ENCODE measurements around the gene GJA3. TPM values are rescaled to one million over a fixed set of nuclear protein-coding genes. Genes with fewer than 3 reads are reported as not detected.

GJA3 gene
- total and polyA plus RNA-seq, 2 donors (not counting 1 experiment from before 2014, with no cell fraction given), result 0.28 to 0.59 TPM

DNA sequence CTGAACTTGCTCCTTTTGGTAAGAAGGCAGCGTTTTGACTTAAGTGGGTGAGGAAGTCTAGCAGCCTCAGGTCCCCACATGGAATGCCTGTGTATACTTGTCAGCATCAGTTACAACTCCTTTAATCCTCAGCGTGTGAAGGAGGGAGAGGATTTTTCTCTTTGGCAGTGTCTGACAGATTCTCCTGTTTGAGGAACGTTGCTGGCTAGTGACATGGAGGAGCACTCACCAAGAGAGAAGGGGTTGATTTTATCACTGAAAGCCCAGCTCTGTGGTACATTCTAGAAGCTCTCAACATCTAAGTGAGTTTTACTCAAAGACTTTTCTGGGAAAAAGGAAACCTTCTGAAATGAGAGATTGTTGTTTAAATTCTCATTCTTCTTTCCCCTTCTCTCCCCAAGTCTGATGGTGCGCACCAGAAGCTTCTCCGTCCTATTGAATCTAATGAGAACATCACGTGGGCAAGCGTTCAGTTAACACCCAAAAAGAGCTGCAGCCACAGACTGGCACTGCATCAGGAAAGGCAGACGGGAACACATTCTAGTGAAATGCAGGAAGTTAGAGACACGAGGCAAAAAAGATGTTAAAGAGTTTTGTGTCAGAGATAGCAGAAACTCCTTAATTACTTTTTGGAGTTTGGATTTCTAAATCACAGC, 58.2 kb downstream of the GJA3 start:
- TF ChIP-seq, protein P1, sequence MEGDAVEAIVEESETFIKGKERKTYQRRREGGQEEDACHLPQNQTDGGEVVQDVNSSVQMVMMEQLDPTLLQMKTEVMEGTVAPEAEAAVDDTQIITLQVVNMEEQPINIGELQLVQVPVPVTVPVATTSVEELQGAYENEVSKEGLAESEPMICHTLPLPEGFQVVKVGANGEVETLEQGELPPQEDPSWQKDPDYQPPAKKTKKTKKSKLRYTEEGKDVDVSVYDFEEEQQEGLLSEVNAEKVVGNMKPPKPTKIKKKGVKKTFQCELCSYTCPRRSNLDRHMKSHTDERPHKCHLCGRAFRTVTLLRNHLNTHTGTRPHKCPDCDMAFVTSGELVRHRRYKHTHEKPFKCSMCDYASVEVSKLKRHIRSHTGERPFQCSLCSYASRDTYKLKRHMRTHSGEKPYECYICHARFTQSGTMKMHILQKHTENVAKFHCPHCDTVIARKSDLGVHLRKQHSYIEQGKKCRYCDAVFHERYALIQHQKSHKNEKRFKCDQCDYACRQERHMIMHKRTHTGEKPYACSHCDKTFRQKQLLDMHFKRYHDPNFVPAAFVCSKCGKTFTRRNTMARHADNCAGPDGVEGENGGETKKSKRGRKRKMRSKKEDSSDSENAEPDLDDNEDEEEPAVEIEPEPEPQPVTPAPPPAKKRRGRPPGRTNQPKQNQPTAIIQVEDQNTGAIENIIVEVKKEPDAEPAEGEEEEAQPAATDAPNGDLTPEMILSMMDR (IDR thresholded peaks at IDR 0.05), result no peak
- no peak for TF ChIP-seq EZH2 (IDR thresholded peaks at IDR 0.05; ENCODE audit: borderline replicate concordance, insufficient read depth, low read depth, low read length, poor library complexity, severe bottlenecking)
- DNase-seq (no peak), ATAC-seq (ENCODE audit: low read depth) (no peak)
- Histone ChIP-seq H3K79me2 (ENCODE audit: control insufficient read depth, insufficient read depth, low read length) (no peaks in the 10 kb centered on the region), H3K4me1 (ENCODE audit: control insufficient read depth in 2 of 2, insufficient read depth in 2 of 2, low read length in 2 of 2) (no peaks in the 10 kb centered on the region), H3K36me3 (replicated peaks in 1 of 2; ENCODE audit: control extremely low read depth in 1 of 2, control insufficient read depth in 1 of 2, extremely low read depth in 1 of 2, insufficient read depth in 2 of 2, low read length in 1 of 2) (no peaks in the 10 kb centered on the region), H3K9ac (ENCODE audit: low read length) (no peak overlapping the region), H3K27me3 (replicated peaks in 1 of 4; ENCODE audit: control extremely low read depth in 1 of 4, control insufficient read depth in 3 of 4, insufficient read depth in 4 of 4, low read length in 3 of 4) (peaks cover 0 to 18% (median 7%) of the 10 kb centered on the region in 4 experiments), H2AFZ (ENCODE audit: insufficient read depth, low read depth, low read length, poor library complexity, severe bottlenecking) (no peak overlapping the region), H3K4me2 (replicated peaks; ENCODE audit: low read depth, low read length, poor library complexity, severe bottlenecking) (no peak overlapping the region), H3K9me3 (ENCODE audit: control extremely low read depth in 1 of 3, control insufficient read depth in 2 of 3, insufficient read depth in 1 of 3, low read length in 2 of 3) (no peaks in the 10 kb centered on the region), H3K27ac (ENCODE audit: low read length in 2 of 2) (no peak overlapping the region), H3K4me3 (ENCODE audit: control extremely low read depth in 1 of 5, extremely low read depth in 1 of 5, insufficient read depth in 1 of 5, low read depth in 2 of 5, low read length in 4 of 5) (no peak overlapping the region), H4K20me1 (ENCODE audit: control insufficient read depth, insufficient read depth, low read length, poor library complexity, severe bottlenecking) (no peaks in the 10 kb centered on the region)
- CTCF ChIA-PET, result no interaction called here
- Mint-ChIP-seq H3K9me3 (ENCODE audit: insufficient read depth) (no peaks in the 10 kb centered on the region), H3K27ac (no peak overlapping the region), H3K27me3 (peaks cover 64% of the 10 kb centered on the region), H3K4me3 (no peak overlapping the region), H3K4me1 (no peaks in the 10 kb centered on the region)
- POLR2A ChIA-PET, result no interaction called here
- intact Hi-C loops (cut with micrococcal nuclease), result no loop called here
- WGBS (ENCODE audit: insufficient coverage), result 50% methylated on average over 5 of the region's 9 CpGs

DNA sequence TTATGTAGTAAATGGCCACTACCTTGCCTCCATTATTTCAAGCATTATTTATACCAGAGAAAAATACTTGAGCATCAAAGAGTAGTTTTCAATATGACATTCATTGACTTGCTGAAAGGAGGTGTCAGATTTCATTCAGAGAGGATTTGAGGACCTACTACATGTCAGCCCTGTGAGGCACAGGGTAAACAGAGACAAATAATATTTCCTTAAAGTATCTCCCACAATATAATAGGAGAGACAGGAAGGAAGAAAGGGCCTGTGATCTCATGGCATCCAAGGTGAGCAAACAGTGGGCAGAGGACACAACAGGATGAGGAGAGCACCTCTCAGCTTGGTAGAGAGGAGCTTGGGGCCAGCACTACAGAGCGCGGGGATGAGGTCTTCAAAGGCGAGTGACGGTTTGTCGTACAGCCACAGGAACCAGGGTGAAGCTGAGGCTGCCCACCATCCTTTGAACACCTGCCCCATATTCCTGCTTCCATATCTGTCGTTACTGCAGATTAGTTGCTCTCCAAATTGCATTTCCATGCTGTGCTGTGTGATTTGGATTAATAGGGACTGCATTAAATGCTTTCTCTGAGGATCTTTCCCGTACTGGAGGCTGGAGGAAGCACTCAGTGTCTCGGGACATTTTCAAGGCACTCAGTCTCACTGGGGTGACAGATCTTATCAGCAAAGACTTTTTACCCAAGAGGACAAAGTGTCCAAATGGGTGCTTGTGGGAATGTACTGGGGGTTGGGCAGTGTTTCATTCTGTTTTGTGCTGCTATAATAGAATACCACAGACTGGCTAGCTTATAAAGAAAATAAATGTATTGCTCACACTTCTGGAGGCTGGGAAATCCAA, 59.2 kb downstream of the GJA3 start:
- Mint-ChIP-seq H3K4me1 (no peaks in the 10 kb centered on the region), H3K27me3 (peaks cover 59% of the 10 kb centered on the region), H3K4me3 (no peak overlapping the region), H3K9me3 (ENCODE audit: insufficient read depth) (no peaks in the 10 kb centered on the region), H3K27ac (no peak overlapping the region)
- Histone ChIP-seq H3K36me3 (replicated peaks in 1 of 2; ENCODE audit: control extremely low read depth in 1 of 2, control insufficient read depth in 1 of 2, extremely low read depth in 1 of 2, insufficient read depth in 2 of 2, low read length in 1 of 2) (no peaks in the 10 kb centered on the region), H3K79me2 (ENCODE audit: control insufficient read depth, insufficient read depth, low read length) (no peaks in the 10 kb centered on the region), H3K4me1 (ENCODE audit: control insufficient read depth in 2 of 2, insufficient read depth in 2 of 2, low read length in 2 of 2) (no peaks in the 10 kb centered on the region), H3K9me3 (ENCODE audit: control extremely low read depth in 1 of 3, control insufficient read depth in 2 of 3, insufficient read depth in 1 of 3, low read length in 2 of 3) (peaks cover 0 to 4% (median 0%) of the 10 kb centered on the region in 3 donors), H3K27me3 (replicated peaks in 1 of 4; ENCODE audit: control extremely low read depth in 1 of 4, control insufficient read depth in 3 of 4, insufficient read depth in 4 of 4, low read length in 3 of 4) (peaks cover 0 to 18% (median 7%) of the 10 kb centered on the region in 4 experiments), H3K4me3 (ENCODE audit: control extremely low read depth in 1 of 5, extremely low read depth in 1 of 5, insufficient read depth in 1 of 5, low read depth in 2 of 5, low read length in 4 of 5) (no peak overlapping the region), H3K27ac (ENCODE audit: low read length in 2 of 2) (no peak overlapping the region), H3K9ac (ENCODE audit: low read length) (no peak overlapping the region), H4K20me1 (ENCODE audit: control insufficient read depth, insufficient read depth, low read length, poor library complexity, severe bottlenecking) (no peaks in the 10 kb centered on the region), H2AFZ (ENCODE audit: insufficient read depth, low read depth, low read length, poor library complexity, severe bottlenecking) (no peak overlapping the region), H3K4me2 (replicated peaks; ENCODE audit: low read depth, low read length, poor library complexity, severe bottlenecking) (no peak overlapping the region)
- WGBS (ENCODE audit: insufficient coverage), result 88% methylated on average over 3 of the region's 8 CpGs
- intact Hi-C loops (cut with micrococcal nuclease), result no loop called here
- DNase-seq, result no peak
- ChIA-PET CTCF (no interaction called here), POLR2A (no interaction called here)
- no peak for ATAC-seq (ENCODE audit: low read depth)
- TF ChIP-seq, protein P1 (IDR thresholded peaks at IDR 0.05), result no peak
- no peak for TF ChIP-seq EZH2 (IDR thresholded peaks at IDR 0.05; ENCODE audit: borderline replicate concordance, insufficient read depth, low read depth, low read length, poor library complexity, severe bottlenecking)
